GM19099 (cell line): ENCODE results near the gene PACRG.

ENCODE experiments used
- POLR2A ChIP-seq: IDR thresholded peaks from 3 replicates; pipeline ENCODE4 v1.6.1; 2011; ENCODE audit warnings: low read depth; ENCODE audit not compliant: insufficient read length; ENCODE audit errors: extremely low read depth

The PACRG gene

DNA sequence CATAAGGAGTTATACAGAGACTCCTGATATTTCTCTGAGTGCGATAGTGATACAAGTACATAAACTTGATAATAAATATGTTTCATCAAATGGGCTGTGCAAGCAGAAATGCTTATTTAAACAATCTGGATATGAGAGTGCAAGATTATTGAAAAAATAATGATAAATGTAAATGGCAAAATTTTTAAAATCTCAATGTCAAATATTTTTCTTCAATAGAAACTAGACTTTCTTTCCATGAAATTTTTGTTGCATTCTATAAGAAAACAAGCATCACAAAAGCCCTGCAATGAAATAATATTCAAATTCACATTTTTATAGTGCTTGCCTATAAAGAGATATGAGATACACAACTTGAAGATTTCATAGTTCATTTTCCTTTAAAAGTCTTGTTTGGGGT lies 2.7 kb downstream of the PACRG start:
- TF ChIP-seq POLR2A, result no peak

DNA sequence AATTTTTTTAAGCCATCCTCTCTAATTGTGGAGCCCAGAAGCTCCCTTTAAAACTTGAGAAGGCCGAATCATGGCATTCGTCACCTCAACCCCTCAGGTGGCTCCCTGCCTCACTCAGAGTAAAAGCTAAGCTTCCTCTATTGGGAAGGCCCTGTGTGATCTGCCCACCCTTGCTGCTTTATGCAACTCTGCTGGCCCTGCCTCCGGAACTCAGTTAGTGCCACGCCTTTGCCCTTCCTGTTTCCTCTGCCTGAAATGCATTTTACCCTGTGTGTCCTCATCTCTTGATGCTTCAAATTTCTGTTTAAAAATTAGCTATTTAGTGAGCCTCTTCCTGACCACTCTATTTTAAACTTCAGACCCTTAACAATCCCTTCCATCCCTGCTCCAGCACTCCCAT lies 5.7 kb downstream of the PACRG start:
- TF ChIP-seq POLR2A, result no peak

- no peak for TF ChIP-seq POLR2A
These were observed 9.2 kb downstream of the PACRG start for GRCh38 chr6:162736961-162737360.

- TF ChIP-seq POLR2A, result no peak
These were observed 23.0 kb downstream of the PACRG start for GRCh38 chr6:162750776-162751175.

- no peak for TF ChIP-seq POLR2A
These were observed 23.6 kb downstream of the PACRG start for GRCh38 chr6:162751211-162751859.

DNA sequence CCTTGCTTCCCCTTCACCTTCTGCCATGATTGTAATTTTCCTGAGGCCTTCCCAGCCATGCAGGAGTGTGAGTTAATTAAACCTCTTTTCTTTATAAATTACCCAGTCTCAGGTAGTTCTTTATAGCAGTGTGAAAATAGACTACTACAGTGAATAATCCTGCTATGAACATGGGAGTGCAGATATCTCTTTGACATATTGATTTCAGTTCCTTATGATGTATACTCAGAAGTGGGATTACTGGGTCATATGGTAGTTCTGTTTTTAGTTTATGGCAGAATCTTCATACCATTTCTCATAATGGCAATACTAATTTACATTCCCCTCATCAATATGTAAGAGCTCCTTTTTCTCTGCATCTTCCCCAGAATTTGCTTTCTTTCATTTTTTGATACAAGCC lies 26.0 kb downstream of the PACRG start:
- TF ChIP-seq POLR2A, result no peak

DNA sequence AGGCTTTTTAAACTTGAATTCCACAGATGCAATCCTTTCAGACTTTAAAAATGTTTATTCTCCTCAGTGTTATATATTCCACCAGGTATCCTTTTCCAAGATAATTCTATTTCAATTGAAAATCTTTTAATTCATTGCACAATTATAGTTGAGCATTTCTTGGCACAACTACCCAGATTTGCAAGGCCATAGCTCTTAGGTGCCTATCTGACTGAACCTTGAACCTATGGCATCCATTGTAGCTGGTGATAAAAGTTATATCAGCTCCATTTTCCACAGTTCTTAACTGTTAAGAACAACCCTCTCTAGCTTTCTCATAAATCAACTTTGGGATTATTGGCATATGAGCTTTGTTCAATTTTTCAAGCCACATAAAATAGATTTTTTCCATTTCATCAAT lies 42.4 kb downstream of the PACRG start:
- TF ChIP-seq POLR2A, result no peak

GRCh38 chr6:162770955-162771354 lies 43.2 kb downstream of the PACRG start:
- no peak for TF ChIP-seq POLR2A

DNA sequence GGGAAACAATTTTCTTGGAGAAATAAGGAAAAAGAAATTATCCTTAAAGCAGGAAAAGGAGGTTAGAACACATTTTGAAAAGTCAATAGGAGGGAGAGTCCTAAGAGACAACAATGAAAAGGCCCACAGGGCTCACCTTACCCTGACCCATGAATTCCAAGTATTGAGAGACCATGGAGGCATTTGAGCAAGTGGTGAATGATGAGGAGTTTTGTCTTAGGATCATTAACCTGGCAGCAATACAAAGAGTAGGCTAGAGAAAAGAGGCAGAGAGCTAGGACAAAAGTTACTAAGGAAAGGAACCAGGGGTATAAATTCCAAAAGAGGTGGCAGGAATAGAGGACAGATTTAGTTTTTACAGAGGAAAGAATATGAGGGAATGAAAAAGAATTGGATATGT lies 44.7 kb downstream of the PACRG start:
- TF ChIP-seq POLR2A, result no peak

GRCh38 chr6:162773996-162774395 lies 46.2 kb downstream of the PACRG start:
- TF ChIP-seq POLR2A, result no peak

GRCh38 chr6:162777091-162777490 lies 49.3 kb downstream of the PACRG start:
- no peak for TF ChIP-seq POLR2A

- TF ChIP-seq POLR2A, result no peak
These were observed 50.8 kb downstream of the PACRG start for GRCh38 chr6:162778603-162779002.

GRCh38 chr6:162785632-162786242 lies 58.0 kb downstream of the PACRG start:
- TF ChIP-seq POLR2A, result no peak

GRCh38 chr6:162798546-162799266 lies 70.9 kb downstream of the PACRG start:
- no peak for TF ChIP-seq POLR2A

DNA sequence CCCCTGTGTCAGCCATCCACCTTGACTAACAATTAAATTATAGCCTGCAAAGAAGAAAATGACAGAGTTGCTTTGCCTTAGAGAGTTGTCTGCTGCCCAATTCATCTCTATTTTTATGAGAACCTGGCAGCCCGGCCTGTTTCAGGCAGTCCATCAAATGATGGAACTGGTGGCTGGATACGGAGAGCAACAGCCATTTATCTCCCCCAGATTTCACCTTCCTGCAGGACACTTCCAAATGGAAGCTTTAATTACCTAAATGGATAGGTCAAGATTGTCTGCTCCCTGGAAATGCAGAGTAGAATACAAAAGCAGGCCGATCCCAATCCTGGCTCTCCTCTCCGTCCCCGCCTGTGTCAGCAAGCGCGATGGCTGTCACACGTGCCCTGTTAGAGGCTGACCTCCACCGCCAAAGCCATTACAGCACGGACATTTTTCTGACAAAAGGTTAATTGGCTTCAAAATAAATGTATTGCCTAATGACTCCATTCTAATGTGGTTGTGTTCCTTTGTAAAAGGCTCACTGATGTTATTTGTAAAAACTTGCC lies 86.7 kb downstream of the PACRG start:
- no peak for TF ChIP-seq POLR2A

GRCh38 chr6:162817196-162817595 lies 89.4 kb downstream of the PACRG start:
- no peak for TF ChIP-seq POLR2A
